ENCODE results near the gene CTSO. TPM values are rescaled to one million over a fixed set of nuclear protein-coding genes. Genes with fewer than 3 reads are reported as not detected.

Gene CTSO
- total RNA-seq, 1 donor from 2014 or later = 28.1 TPM

DNA sequence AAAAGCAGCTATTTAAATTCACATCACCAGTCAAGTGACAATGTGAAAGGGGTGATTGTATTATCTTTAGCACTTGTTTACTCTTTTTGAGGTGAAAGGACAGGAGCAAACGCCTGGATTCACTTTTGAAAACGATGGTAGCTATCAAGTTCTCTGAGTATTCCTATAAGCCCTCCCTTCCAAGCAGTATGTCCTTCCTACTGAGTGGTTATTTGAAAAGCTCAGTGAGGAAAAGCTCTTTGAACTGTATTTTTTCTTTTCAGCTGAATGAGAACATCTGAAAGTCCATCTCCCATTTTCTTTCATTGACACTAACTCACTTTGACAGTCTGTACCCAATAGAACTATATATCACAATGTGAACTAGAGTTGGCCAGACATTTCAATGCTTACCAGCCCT, 9.1 kb upstream of the CTSO start:
- TF ChIP-seq, protein P1, sequence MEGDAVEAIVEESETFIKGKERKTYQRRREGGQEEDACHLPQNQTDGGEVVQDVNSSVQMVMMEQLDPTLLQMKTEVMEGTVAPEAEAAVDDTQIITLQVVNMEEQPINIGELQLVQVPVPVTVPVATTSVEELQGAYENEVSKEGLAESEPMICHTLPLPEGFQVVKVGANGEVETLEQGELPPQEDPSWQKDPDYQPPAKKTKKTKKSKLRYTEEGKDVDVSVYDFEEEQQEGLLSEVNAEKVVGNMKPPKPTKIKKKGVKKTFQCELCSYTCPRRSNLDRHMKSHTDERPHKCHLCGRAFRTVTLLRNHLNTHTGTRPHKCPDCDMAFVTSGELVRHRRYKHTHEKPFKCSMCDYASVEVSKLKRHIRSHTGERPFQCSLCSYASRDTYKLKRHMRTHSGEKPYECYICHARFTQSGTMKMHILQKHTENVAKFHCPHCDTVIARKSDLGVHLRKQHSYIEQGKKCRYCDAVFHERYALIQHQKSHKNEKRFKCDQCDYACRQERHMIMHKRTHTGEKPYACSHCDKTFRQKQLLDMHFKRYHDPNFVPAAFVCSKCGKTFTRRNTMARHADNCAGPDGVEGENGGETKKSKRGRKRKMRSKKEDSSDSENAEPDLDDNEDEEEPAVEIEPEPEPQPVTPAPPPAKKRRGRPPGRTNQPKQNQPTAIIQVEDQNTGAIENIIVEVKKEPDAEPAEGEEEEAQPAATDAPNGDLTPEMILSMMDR (IDR thresholded peaks at IDR 0.05) = no peak
- no peak for DNase-seq
- H3K9me3 ChIP-seq = no peaks in the 10 kb centered on the region
- H3K4me3 ChIP-seq = no peak overlapping the region
- no peak for ATAC-seq
- intact Hi-C loops (cut with DNase I) = no loop called here
- no peak overlapping the region for H3K27ac ChIP-seq
- no peaks in the 10 kb centered on the region for H3K36me3 ChIP-seq
- no peaks in the 10 kb centered on the region for H3K27me3 ChIP-seq (ENCODE audit: low read depth)
- H3K4me1 ChIP-seq = no peaks in the 10 kb centered on the region

DNA sequence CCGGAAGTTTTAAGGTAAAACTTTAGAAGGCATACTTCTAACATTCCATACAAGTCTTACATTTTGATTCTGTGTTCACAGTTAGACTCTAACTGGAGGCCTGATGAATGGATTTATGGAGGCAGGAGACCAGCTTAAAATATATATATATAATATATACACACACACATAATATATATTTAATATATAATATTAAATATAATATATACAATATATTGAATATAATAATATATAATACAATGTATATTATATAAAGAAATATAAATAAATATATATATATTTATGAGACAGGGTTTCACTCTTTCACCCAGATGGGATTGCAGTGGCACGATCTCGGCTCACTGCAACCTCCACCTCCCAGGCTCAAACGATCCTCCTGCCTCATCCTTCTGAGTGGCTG, 7.9 kb upstream of the CTSO start:
- H3K9me3 ChIP-seq = no peaks in the 10 kb centered on the region
- no peaks in the 10 kb centered on the region for H3K4me1 ChIP-seq
- H3K4me3 ChIP-seq = no peak overlapping the region
- TF ChIP-seq, protein P1 (IDR thresholded peaks at IDR 0.05) = no peak
- intact Hi-C loops (cut with DNase I) = no loop called here
- H3K36me3 ChIP-seq = no peaks in the 10 kb centered on the region
- H3K27ac ChIP-seq = no peak overlapping the region
- ATAC-seq (no peak), DNase-seq (no peak)
- no peaks in the 10 kb centered on the region for H3K27me3 ChIP-seq (ENCODE audit: low read depth)

DNA sequence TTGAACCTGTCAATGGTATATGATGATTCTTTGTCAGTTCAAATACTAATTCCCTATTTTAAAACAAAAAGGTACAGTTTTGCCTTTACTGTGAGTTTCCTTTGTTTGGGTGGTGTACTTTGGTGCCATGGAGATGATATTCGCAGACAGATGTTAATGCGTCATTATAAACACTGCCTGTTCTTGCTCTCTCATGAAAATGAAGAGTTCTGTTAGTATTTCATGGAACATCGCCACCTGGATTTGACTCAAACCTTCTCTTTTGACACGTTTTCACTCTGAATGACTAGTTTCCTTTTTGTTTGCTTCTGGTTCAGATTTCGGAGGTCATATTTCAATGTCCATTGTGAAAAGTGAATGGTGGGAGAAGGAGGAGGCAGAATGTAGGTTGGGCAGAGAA, 6.9 kb upstream of the CTSO start:
- DNase-seq = no peak
- Histone ChIP-seq H3K4me1 (no peaks in the 10 kb centered on the region), H3K9me3 (no peaks in the 10 kb centered on the region), H3K27me3 (ENCODE audit: low read depth) (no peaks in the 10 kb centered on the region), H3K4me3 (no peak overlapping the region), H3K36me3 (no peaks in the 10 kb centered on the region), H3K27ac (no peak overlapping the region)
- intact Hi-C loops (cut with DNase I) = no loop called here
- TF ChIP-seq, protein P1 (IDR thresholded peaks at IDR 0.05) = no peak
- no peak for ATAC-seq

DNA sequence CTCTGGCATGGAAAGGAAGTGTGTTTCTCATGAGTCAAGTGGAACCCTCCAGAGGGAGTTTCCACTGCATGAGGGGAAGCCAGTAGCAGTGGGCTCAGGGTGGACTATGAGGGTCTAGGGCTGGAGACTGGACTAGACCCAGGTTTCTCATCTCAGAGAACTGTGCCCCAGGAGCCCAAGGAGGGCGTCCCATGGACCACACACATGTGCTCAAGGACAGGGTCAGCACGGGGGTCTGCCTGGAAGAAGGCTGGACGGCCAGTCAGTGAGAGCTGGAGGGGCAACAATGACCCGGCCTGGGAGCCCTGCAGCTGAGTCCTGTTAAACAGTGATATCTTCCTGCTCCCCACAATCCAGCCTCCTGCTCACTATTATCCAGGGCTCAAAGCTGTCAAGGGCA, 5.8 kb upstream of the CTSO start:
- H3K27ac ChIP-seq = no peak overlapping the region
- H3K4me1 ChIP-seq = no peaks in the 10 kb centered on the region
- DNase-seq (no peak), ATAC-seq (peak in 1 of 2 donors; percentile 43)
- no peaks in the 10 kb centered on the region for H3K9me3 ChIP-seq
- no peaks in the 10 kb centered on the region for H3K27me3 ChIP-seq (ENCODE audit: low read depth)
- H3K36me3 ChIP-seq = no peaks in the 10 kb centered on the region
- TF ChIP-seq, protein P1 (IDR thresholded peaks at IDR 0.05) = no peak
- intact Hi-C loops (cut with DNase I) = no loop called here
- no peak overlapping the region for H3K4me3 ChIP-seq

DNA sequence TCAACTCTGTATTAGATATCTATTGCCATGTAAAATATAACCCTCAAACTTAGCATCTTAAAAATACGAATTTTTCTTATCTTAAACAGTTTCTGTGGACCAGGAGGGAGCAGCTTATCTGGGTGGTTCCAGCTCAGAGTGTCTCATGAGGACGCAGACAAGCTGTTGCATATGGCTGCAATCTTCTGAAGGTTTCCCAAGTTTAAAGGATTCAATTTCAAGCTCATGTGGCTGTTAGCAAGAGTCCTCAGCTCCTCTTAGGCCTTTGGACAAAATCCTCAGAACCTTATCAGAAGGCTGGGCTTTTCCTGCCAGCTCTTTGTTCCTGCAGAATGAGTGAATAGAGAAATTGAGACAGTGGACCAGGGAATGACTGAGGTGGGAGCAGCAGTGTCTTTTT, 2.8 kb upstream of the CTSO start:
- H3K9me3 ChIP-seq = no peaks in the 10 kb centered on the region
- intact Hi-C loops (cut with DNase I) = no loop called here

More for the DNA sequence above, 2.8 kb upstream of the CTSO start:
- Histone ChIP-seq H3K27ac (no peak overlapping the region), H3K4me3 (no peak overlapping the region), H3K36me3 (no peaks in the 10 kb centered on the region), H3K27me3 (ENCODE audit: low read depth) (no peaks in the 10 kb centered on the region), H3K4me1 (peaks cover 10% of the 10 kb centered on the region)
- TF ChIP-seq, protein P1 (IDR thresholded peaks at IDR 0.05) = no peak
- DNase-seq = no peak
- no peak for ATAC-seq

Data from lower lobe of right lung (tissue), 2 donors.